ENCODE results near the gene HIBCH.
"Not testable (repeated sequence)": the region's sequence is repeated elsewhere in the genome, so short reads cannot be mapped to it uniquely, and the experiment has no call there.

HIBCH gene

DNA sequence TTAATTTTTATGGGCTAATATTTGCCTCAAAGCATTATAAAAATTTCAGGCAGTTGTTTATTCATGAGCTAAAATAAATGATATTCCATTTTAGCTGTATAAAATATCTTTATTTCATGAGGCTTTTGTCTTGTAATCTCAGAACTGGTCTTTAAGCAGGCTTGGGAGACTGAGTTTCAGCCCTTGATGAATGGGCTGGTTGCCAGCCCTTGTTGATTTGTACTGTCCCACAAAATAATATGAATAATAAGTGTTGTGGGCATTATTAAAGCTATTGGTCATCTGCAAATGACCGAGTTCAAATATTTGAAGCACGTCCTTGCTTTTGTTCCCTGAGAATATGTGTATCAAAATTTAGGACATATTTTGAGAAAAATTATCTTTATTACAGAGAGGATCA is 41.9 kb upstream of the HIBCH start:
- TF ChIP-seq, protein P1, sequence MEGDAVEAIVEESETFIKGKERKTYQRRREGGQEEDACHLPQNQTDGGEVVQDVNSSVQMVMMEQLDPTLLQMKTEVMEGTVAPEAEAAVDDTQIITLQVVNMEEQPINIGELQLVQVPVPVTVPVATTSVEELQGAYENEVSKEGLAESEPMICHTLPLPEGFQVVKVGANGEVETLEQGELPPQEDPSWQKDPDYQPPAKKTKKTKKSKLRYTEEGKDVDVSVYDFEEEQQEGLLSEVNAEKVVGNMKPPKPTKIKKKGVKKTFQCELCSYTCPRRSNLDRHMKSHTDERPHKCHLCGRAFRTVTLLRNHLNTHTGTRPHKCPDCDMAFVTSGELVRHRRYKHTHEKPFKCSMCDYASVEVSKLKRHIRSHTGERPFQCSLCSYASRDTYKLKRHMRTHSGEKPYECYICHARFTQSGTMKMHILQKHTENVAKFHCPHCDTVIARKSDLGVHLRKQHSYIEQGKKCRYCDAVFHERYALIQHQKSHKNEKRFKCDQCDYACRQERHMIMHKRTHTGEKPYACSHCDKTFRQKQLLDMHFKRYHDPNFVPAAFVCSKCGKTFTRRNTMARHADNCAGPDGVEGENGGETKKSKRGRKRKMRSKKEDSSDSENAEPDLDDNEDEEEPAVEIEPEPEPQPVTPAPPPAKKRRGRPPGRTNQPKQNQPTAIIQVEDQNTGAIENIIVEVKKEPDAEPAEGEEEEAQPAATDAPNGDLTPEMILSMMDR (IDR thresholded peaks at IDR 0.05) = no peak
- DNase-seq = no peak
- no peak overlapping the region for H3K27ac ChIP-seq
- no peak overlapping the region for H3K4me3 ChIP-seq
- H3K9me3 ChIP-seq = no peaks in the 10 kb centered on the region
- H3K36me3 ChIP-seq = peaks cover 6 to 13% (median 7%) of the 10 kb centered on the region in 3 donors
- no peaks in the 10 kb centered on the region for H3K27me3 ChIP-seq
- intact Hi-C loops (cut with DNase I; ENCODE audit: low total_unique reads) = no loop called here
- H3K4me1 ChIP-seq = peaks cover 0 to 16% (median 9%) of the 10 kb centered on the region in 4 donors

DNA sequence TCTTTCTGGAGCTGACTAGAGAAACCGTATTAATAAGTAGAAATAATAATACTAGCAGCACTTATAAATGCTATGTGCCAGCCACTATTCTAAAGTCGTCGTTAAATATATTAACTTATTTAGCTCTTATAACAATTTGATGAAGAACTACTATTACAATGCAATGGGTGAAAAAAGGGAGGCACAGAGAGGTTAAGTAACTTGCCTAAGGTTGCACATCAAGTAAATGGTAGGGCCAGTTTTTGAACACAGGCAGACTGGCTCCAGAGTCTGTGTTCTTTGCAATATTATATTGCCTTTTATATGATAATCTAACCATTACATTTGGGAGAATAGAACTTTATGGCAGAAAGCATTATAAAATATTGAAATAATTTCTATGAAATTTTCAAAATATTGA is 41.3 kb upstream of the HIBCH start:
- no peak overlapping the region for H3K27ac ChIP-seq
- no peaks in the 10 kb centered on the region for H3K27me3 ChIP-seq
- intact Hi-C loops (cut with DNase I; ENCODE audit: low total_unique reads) = no loop called here
- peaks cover 1 to 13% (median 5%) of the 10 kb centered on the region in 3 donors for H3K36me3 ChIP-seq
- DNase-seq = no peak
- H3K4me1 ChIP-seq = peaks cover 0 to 16% (median 9%) of the 10 kb centered on the region in 4 donors
- TF ChIP-seq, protein P1 (IDR thresholded peaks at IDR 0.05) = no peak
- no peak overlapping the region for H3K4me3 ChIP-seq
- H3K9me3 ChIP-seq = no peaks in the 10 kb centered on the region

DNA sequence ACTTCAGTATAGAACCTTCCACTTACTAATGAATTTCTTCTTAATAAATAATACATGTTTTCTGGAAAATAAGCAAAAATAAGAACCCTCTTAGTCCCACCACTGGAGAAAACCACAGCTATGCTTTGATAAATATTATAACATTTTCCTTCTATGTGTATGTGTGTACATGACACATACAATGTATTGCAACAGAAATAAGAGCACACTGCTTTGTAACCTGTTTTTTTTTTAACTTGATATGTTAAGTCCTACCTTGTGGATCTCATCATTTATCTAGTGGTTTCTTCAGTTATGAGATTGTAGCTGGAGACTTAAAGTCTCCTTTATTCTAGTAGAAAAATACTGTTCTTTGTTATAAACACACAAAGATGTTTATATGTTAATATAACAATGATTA is 40.9 kb upstream of the HIBCH start:
- intact Hi-C loops (cut with DNase I; ENCODE audit: low total_unique reads) = no loop called here
- peak overlapping the region; percentile 53 for H3K27ac ChIP-seq
- H3K27me3 ChIP-seq = no peaks in the 10 kb centered on the region
- peaks cover 0 to 16% (median 9%) of the 10 kb centered on the region in 4 donors for H3K4me1 ChIP-seq
- H3K36me3 ChIP-seq = peaks cover 0 to 13% (median 5%) of the 10 kb centered on the region in 3 donors
- H3K9me3 ChIP-seq = no peaks in the 10 kb centered on the region
- no peak overlapping the region for H3K4me3 ChIP-seq
- DNase-seq = no peak
- TF ChIP-seq, protein P1 (IDR thresholded peaks at IDR 0.05) = no peak

DNA sequence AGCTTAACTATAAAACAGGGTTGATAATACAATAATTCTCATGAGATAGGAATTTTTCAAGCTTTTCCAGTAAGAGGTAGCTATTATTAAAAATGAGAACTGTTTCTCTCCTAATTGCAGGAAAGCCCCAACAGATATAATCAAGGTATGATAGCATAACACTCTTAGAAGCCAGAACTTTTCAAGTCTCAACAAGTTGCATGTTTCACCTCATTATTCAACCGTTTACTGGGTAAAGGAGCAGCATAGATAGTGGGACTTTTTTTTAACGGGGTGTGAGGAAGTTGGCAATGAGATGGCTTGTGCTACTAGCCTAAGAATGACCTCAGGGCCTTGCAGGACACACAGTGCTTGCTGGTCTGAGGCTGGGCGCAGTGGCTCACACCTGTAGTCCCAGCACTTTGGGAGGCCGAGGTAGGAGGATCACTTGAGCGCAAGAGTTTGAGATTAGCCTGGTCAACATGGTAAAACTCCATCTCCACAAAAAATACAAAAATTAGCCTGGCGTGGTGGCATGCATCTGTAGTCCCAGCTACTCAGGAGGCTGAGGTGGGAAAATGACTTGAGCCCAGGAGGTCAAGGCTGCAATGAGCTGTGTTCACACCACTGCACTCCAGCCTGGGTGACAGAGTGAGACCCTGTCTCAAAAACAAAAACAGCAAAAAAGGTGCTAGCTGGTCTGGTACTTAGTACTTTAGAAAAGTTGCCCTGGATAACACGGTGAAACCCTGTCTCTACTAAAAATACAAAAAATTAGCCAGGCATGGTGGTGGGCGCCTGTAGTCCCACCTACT is 39.2 kb upstream of the HIBCH start:
- DNase-seq; H3K36me3 ChIP-seq; intact Hi-C loops (cut with DNase I; ENCODE audit: low total_unique reads); H3K9me3 ChIP-seq; H3K4me3 ChIP-seq; H3K27me3 ChIP-seq: not testable (repeated sequence)
- peak overlapping the region; percentile 53 for H3K27ac ChIP-seq
- peaks cover 0 to 16% (median 9%) of the 10 kb centered on the region in 4 donors for H3K4me1 ChIP-seq

DNA sequence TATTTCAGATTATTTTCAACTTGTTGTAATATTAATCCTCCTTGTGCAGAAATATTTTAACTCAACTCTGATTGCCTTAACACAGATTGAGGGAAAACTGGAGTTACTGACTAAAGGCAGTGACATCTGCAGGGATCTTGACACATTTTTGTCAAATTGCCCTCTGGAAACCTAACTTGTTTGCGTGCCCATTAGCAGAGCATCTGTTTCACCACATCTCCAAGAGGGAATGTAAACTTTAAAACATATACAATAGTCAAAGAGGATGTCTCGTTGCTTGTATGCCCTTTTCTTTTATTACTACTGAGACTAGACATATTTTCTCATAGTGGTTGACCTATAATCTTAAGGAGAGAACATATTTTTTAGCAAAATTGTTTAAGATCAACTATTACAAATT is 38.0 kb upstream of the HIBCH start:
- TF ChIP-seq, protein P1 (IDR thresholded peaks at IDR 0.05) = no peak
- Histone ChIP-seq H3K27ac (no peak overlapping the region), H3K4me1 (peaks cover 0 to 16% (median 11%) of the 10 kb centered on the region in 4 donors), H3K4me3 (no peak overlapping the region), H3K27me3 (no peaks in the 10 kb centered on the region), H3K9me3 (no peaks in the 10 kb centered on the region), H3K36me3 (peaks cover 0 to under 1% (median 0%) of the 10 kb centered on the region in 3 donors)
- intact Hi-C loops (cut with DNase I; ENCODE audit: low total_unique reads) = no loop called here
- DNase-seq = no peak

DNA sequence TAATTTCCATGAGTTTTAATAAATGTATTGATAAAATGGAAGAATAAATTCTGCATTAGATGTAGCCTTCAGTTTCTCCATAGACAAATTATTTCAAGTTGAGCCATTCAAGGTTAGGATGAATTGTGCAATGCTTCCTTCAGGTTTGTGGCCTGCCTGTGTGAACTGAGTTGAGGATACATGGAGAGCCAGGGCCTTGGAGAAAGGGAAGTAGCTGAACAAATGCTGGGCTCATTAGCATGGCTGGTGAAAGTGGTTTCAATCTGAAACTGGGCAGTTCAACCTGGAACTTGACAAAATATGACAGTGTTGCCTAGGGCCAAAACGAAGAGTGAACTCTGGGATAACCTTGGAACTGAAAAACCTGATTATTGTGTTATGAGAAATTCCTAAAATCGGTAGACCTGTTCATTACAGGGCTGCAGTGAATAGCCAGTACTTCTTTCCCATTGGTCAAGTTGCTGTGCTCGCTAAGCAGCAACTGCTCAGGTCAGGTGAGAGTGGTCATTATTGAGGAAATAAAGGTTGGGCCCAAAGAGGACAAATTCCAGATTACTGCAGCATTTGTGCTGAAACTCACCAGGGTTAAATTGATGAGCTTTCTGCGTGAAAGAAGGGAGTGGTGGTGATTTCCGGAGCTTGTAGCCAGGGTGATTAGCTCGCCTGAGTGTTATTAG is 36.5 kb upstream of the HIBCH start:
- H3K27me3 ChIP-seq = no peaks in the 10 kb centered on the region
- intact Hi-C loops (cut with DNase I; ENCODE audit: low total_unique reads) = no loop called here
- TF ChIP-seq, protein P1 (IDR thresholded peaks at IDR 0.05) = no peak
- H3K36me3 ChIP-seq = no peaks in the 10 kb centered on the region
- no peak overlapping the region for H3K27ac ChIP-seq
- DNase-seq = no peak
- peaks cover 0 to 16% (median 12%) of the 10 kb centered on the region in 4 donors for H3K4me1 ChIP-seq
- no peaks in the 10 kb centered on the region for H3K9me3 ChIP-seq
- H3K4me3 ChIP-seq = no peak overlapping the region
